Prostate gland (tissue), 2 donors: ENCODE measurements around the gene RAVER2. TPM values are rescaled to one million over a fixed set of nuclear protein-coding genes. Genes with fewer than 3 reads are reported as not detected.

Experiments used
- DNase-seq: peaks from one replicate; pipeline ENCODE4 v3.0.0-alpha.2; 2019; ENCODE audit warnings: low spot score
- H3K27ac ChIP-seq, 2 donors: fragments of 200-600 bp; sonication (generic); 2 replicates each; pipeline ENCODE4 v1.5.1; 2017 to 2019
- H3K27me3 ChIP-seq: fragments of 200-600 bp; sonication (generic); replicated peaks from 2 replicates; pipeline ENCODE4 v1.5.1; 2019; ENCODE audit not compliant: insufficient read depth
- H3K36me3 ChIP-seq, 2 donors: fragments of 200-600 bp; sonication (generic); 1 replicate in 1 of 2; 2 replicates in 1 of 2; pipeline versions ENCODE4 v1.5.1 to v1.8.1; 2017 to 2019
- H3K4me1 ChIP-seq: fragments of 200-600 bp; sonication (generic); replicated peaks from 2 replicates; pipeline ENCODE4 v1.5.1; 2019
- H3K4me3 ChIP-seq, 2 donors: fragments of 200-600 bp; sonication (generic); 2 replicates each; pipeline ENCODE4 v1.5.1; 2017 to 2019
- H3K9me3 ChIP-seq: fragments of 200-600 bp; sonication (generic); 2 replicates; pipeline ENCODE4 v1.5.1; 2017
- CTCF ChIP-seq, 4 experiments: fragments of 200-600 bp in 2 of 4; fragments of 450-650 bp in 2 of 4; sonication (generic) in 2 of 4; IDR thresholded peaks; 1 replicate in 3 of 4; 2 replicates in 1 of 4; pipeline ENCODE4 v1.5.1; 2016 to 2019; ENCODE audit warnings: antibody characterized with exemption in 4 of 4, mild to moderate bottlenecking in 2 of 4, moderate library complexity in 2 of 4
- POLR2A ChIP-seq: fragments of 450-650 bp; IDR thresholded peaks from one replicate; pipeline ENCODE4 v1.6.1; 2016; ENCODE audit warnings: antibody characterized with exemption, mild to moderate bottlenecking
- POLR2AphosphoS5 ChIP-seq: sonication (generic); formaldehyde crosslinking; IDR thresholded peaks from one replicate; pipeline ENCODE4 v1.6.1; 2017; ENCODE audit warnings: antibody characterized with exemption
- WGBS: methylation state at CpG from one replicate; pipeline ENCODE4 v1.1.5; 2018; 5-methylcytosine and 5-hydroxymethylcytosine counted together
- intact Hi-C: fragments of 100-400 bp; cut with DNase I; formaldehyde crosslinking; loops from one replicate; pipeline ENCODE4 v1.14.2; 2022
- total RNA-seq, 2 donors: library from RNA; depleted of rRNA; stranded (reverse); fragments of >200 nt; gene quantifications; one replicate each; pipeline ENCODE4 v1.1.0, GENCODE V29; 2016

RAVER2 gene
- total RNA-seq, 2 donors from 2014 or later: 11.8 to 18.3 TPM

GRCh38 chr1:64790832-64791487, 46.1 kb downstream of the RAVER2 start:
- no peak overlapping the region for H3K4me3 ChIP-seq
- H3K27ac ChIP-seq: no peak overlapping the region
- 93% methylated on average over 2 of the region's 2 CpGs for WGBS
- no peak for TF ChIP-seq CTCF (IDR thresholded peaks at IDR 0.05)
- TF ChIP-seq POLR2AphosphoS5: no peak
- TF ChIP-seq POLR2A: no peak
- no peaks in the 10 kb centered on the region for H3K4me1 ChIP-seq
- no peak for DNase-seq
- intact Hi-C loops: no loop called here
- H3K9me3 ChIP-seq: no peaks in the 10 kb centered on the region
- no peaks in the 10 kb centered on the region for H3K27me3 ChIP-seq
- no peaks in the 10 kb centered on the region for H3K36me3 ChIP-seq

GRCh38 chr1:64798872-64799271, 54.0 kb downstream of the RAVER2 start:
- intact Hi-C loops: no loop called here
- Histone ChIP-seq H3K27me3 (no peaks in the 10 kb centered on the region), H3K4me3 (no peak overlapping the region), H3K27ac (no peak overlapping the region), H3K9me3 (no peaks in the 10 kb centered on the region), H3K4me1 (no peaks in the 10 kb centered on the region), H3K36me3 (no peaks in the 10 kb centered on the region)
- no peak for DNase-seq
- no peak for TF ChIP-seq CTCF (IDR thresholded peaks at IDR 0.05)
- TF ChIP-seq POLR2AphosphoS5: no peak
- TF ChIP-seq POLR2A: no peak

GRCh38 chr1:64801851-64802523, 57.1 kb downstream of the RAVER2 start:
- Histone ChIP-seq H3K4me3 (no peak overlapping the region), H3K36me3 (no peaks in the 10 kb centered on the region), H3K27ac (no peak overlapping the region), H3K9me3 (no peaks in the 10 kb centered on the region), H3K4me1 (no peaks in the 10 kb centered on the region), H3K27me3 (no peaks in the 10 kb centered on the region)
- TF ChIP-seq POLR2AphosphoS5 (no peak), POLR2A (no peak)
- no peak for DNase-seq
- WGBS: 91% methylated on average over 6 of the region's 6 CpGs
- intact Hi-C loops: no loop called here

GRCh38 chr1:64809309-64809708, 64.4 kb downstream of the RAVER2 start:
- no peaks in the 10 kb centered on the region for H3K9me3 ChIP-seq
- H3K4me3 ChIP-seq: no peak overlapping the region
- no peaks in the 10 kb centered on the region for H3K36me3 ChIP-seq
- intact Hi-C loops: no loop called here
- DNase-seq: no peak
- TF ChIP-seq CTCF (IDR thresholded peaks at IDR 0.05) (no peak), POLR2AphosphoS5 (no peak), POLR2A (no peak)
- H3K27ac ChIP-seq: no peak overlapping the region
- no peaks in the 10 kb centered on the region for H3K4me1 ChIP-seq
- no peaks in the 10 kb centered on the region for H3K27me3 ChIP-seq

GRCh38 chr1:64810001-64810400, 65.1 kb downstream of the RAVER2 start:
- Histone ChIP-seq H3K36me3 (no peaks in the 10 kb centered on the region), H3K27ac (no peak overlapping the region), H3K4me3 (no peak overlapping the region), H3K27me3 (no peaks in the 10 kb centered on the region), H3K9me3 (no peaks in the 10 kb centered on the region), H3K4me1 (no peaks in the 10 kb centered on the region)
- 84% methylated on average over 1 of the region's 1 CpG for WGBS
- intact Hi-C loops: no loop called here
- TF ChIP-seq POLR2A: no peak
- DNase-seq: no peak

- no peaks in the 10 kb centered on the region for H3K36me3 ChIP-seq
- H3K27ac ChIP-seq: no peak overlapping the region
- no peaks in the 10 kb centered on the region for H3K9me3 ChIP-seq
- TF ChIP-seq POLR2AphosphoS5 (no peak), POLR2A (no peak), CTCF (IDR thresholded peaks at IDR 0.05) (no peak)
- WGBS: 94% methylated on average over 6 of the region's 6 CpGs
- intact Hi-C loops: no loop called here
- H3K4me3 ChIP-seq: no peak overlapping the region
- no peak for DNase-seq
- no peaks in the 10 kb centered on the region for H3K4me1 ChIP-seq
- H3K27me3 ChIP-seq: no peaks in the 10 kb centered on the region
Observed at GRCh38 chr1:64811131-64811530, 66.3 kb downstream of the RAVER2 start.
